ENCODE measurements around the gene NOTUM.

Gene NOTUM

GRCh38 chr17:81976332-81977210 lies 15.6 kb upstream of the NOTUM start:
- DNase-seq = peak; percentile 31

GRCh38 chr17:81973432-81973831 lies 12.4 kb upstream of the NOTUM start:
- no peak for DNase-seq

- no peak for DNase-seq
Observed at GRCh38 chr17:81968850-81969812, 8.1 kb upstream of the NOTUM start.

- DNase-seq = no peak
Observed at GRCh38 chr17:81968396-81968745, 7.4 kb upstream of the NOTUM start.

- no peak for DNase-seq
Observed at GRCh38 chr17:81967533-81968395, 6.8 kb upstream of the NOTUM start.

GRCh38 chr17:81967244-81967532 lies 6.2 kb upstream of the NOTUM start:
- DNase-seq = no peak

GRCh38 chr17:81966343-81967243 lies 5.6 kb upstream of the NOTUM start:
- no peak for DNase-seq

- no peak for DNase-seq
Observed at GRCh38 chr17:81964081-81964849, 3.3 kb upstream of the NOTUM start.

GRCh38 chr17:81962499-81963441 lies 1.8 kb upstream of the NOTUM start:
- no peak for DNase-seq

GRCh38 chr17:81961521-81962498 lies 823 bp upstream of the NOTUM start:
- DNase-seq = no peak

GRCh38 chr17:81960130-81960958 lies 643 bp downstream of the NOTUM start:
- DNase-seq = no peak

- DNase-seq = no peak
Observed at GRCh38 chr17:81959362-81960129, 1.4 kb downstream of the NOTUM start.

GRCh38 chr17:81958633-81959342 lies 2.2 kb downstream of the NOTUM start:
- DNase-seq = no peak

GRCh38 chr17:81957691-81958432 lies 3.1 kb downstream of the NOTUM start:
- DNase-seq = no peak
